Embryonic facial prominence (tissue), 1 donor: ENCODE measurements around the gene DMD.

Experiments used
- DNase-seq: peaks from one replicate; pipeline ENCODE4 v3.0.0-alpha.2; 2016; ENCODE audit errors: extremely low spot score

Gene DMD

DNA sequence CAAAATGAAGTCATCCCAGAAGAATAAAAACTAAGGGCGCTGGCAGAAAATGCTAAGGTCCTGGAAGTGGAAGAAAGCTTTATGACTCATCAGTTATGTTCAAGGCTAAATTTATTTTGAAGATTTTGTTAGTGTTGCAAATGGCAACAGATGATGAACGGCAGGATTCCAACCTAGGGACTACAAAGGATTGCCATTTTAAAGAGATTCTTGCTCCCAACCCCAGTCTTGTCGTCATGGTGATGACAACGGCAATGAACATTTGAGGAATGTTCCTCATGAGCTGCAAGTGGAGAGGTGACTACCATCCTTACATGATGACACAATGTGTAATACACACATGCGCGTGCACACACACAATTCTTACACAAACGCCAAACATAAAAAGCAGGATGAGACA lies 2085.1 kb downstream of the DMD start:
- DNase-seq: no peak

DNA sequence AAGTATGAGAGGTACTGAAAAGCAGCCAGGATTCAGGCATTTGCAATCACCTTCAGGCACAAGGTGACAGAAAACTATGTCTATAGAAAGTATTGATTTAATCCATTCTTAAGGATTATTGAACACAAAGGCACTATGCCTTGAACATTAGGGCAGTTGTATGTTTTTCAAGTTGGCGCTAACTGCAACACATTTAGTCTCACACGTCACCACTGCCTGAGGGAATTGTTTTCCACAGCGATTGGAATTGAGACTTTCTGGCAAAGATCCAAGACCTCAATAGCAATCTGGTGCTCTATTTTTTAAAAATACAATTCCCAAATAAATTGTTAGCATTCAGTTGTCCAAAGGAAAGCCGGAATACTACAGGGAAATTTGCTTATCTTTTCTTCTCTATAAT lies 2086.8 kb downstream of the DMD start:
- DNase-seq: no peak

GRCh38 chrX:31123335-31123734 lies 2088.0 kb downstream of the DMD start:
- no peak for DNase-seq

GRCh38 chrX:31117266-31117665 lies 2094.1 kb downstream of the DMD start:
- no peak for DNase-seq

DNA sequence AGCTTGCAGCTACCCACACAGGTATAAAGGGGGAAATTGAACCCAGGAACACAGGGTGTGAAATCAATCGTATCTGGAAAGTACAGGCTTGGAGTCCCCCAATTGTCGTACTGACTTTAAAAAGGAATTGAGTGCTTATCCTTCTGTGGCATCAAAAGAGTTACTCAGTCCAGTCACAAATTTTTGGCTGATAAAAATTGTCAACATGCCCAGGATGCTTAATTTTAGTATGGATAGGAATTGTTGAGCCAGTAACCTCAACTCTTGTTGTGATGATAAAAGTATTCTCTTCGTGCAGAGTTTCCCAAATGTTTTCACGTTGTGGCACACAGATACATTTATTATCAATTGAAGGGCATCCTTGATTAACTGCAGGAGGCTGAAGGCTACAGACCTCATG lies 2096.0 kb downstream of the DMD start:
- DNase-seq: no peak

GRCh38 chrX:31114858-31115257 lies 2096.5 kb downstream of the DMD start:
- no peak for DNase-seq

DNA sequence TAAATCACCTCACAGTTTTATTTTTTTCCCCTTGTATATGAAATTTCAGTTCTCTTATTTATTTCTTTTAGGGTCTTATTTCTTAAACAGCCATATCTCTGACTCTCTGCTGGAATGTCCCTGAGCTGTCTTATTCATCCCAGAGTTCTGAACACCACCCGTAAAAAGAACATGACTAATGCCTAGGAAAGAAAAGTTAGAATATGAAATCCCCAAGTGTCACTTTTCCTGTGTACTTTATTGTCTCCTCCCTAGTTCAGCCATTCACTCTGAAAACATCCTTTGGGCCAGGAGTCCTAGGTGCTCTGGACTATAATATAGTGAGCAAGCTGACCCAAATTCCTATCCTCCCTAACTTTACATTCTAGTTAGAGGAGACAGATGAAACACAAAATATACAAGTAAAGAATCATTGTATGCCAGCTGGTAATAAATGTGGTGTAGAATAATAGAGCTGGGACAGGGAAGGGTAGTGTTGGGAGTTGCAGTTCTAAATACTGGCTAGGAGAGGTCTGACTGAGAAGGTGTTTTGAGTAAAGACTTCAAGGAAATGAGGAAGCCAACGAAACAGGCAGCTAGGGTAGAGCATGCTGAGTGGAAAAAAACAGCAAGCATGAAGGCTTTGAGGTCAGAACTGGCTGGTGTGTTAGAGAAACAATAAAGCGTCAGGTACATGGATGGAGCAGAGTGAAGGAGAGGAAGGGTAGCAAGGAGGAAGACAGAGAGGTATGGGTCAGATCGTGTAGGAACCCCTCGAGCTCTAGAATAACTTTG lies 2098.9 kb downstream of the DMD start:
- DNase-seq: no peak

GRCh38 chrX:31110657-31111056 lies 2100.7 kb downstream of the DMD start:
- DNase-seq: no peak

- DNase-seq: no peak
These were observed 2111.7 kb downstream of the DMD start for GRCh38 chrX:31099536-31100090.

GRCh38 chrX:31098079-31098478 lies 2113.3 kb downstream of the DMD start:
- no peak for DNase-seq

DNA sequence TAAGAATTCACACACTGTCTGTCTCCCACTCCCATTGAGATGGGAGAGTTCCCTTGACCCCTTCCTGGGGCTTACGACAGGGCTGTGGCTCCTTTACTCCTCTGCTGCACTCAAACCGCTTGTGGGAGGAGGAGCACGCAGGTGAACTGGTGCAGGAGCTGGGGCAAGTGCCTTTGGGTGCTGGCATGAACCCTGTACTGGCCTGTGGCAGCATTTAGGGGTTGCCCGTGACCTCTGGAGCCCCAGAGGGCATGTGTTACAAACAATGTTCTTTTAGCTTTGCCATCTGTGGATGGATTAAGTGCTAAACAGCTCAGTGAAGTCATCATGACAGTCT lies 2117.7 kb downstream of the DMD start:
- no peak for DNase-seq

DNA sequence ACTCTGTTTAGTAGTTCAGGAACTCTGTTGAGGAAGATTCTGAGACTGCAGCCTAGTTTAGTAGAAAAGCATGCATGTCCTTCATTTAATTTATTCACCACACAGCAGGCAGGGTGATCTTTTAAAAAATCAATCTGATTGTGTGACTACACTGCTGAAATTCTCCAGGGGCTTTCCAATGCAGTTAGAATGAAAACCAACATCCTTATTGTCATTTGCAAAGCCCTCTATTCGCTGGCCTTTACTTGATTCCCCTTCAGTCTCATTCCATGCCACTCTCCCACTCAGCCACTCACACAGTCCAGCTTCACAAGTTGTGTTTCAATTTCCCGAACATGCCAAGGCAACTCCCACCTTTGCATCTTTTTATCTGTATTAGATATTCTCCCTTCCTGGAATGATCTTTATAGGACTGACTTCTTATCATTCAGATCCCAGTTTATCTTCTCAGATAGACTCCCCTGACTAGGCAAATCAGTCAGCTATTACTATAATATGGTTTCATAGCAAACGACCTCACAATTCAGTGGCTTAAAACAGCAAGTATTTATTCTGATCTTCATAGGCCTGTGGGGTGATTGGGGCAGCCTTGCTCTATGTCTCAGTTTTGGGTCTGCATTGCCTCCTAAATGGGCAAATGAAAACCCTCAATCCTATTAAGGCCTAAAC lies 2118.2 kb downstream of the DMD start:
- DNase-seq: no peak

GRCh38 chrX:31092476-31092875 lies 2118.9 kb downstream of the DMD start:
- no peak for DNase-seq

DNA sequence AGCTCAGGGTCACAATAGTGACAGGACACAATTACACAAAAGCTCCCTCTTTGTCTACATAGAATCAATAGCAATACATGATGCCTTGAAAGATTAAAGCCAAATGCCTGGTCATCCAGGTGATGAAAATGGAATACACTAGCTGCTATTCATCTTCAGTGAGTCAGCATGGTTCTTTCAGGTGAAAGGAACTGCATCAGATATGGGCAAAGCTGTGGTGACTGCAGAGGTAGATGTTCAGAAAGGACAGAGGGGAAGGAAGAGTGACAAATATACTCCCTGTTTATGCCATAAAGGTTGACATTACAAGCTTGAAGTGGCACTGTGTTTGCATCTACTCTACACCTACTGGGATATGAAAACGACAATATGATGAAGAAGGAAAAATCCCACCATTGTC lies 2119.5 kb downstream of the DMD start:
- no peak for DNase-seq

DNA sequence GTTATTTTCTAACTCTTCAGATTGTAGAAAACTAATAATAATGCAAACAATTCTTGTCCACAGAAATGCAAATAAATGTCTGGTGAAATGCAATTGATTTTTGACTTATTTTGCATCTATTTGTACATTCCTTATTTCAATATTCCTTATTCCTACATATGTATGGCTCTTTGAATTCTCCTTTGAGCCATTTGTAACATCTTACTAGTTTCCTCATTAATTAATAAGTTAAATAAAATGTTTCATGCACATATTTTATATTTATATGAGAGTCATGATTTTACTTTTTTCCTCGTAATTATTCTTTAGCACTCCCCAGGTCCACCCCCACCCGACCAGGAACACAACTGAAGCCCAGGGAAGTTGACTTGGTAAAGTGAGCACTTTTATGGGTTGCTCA lies 2136.8 kb downstream of the DMD start:
- DNase-seq: no peak

DNA sequence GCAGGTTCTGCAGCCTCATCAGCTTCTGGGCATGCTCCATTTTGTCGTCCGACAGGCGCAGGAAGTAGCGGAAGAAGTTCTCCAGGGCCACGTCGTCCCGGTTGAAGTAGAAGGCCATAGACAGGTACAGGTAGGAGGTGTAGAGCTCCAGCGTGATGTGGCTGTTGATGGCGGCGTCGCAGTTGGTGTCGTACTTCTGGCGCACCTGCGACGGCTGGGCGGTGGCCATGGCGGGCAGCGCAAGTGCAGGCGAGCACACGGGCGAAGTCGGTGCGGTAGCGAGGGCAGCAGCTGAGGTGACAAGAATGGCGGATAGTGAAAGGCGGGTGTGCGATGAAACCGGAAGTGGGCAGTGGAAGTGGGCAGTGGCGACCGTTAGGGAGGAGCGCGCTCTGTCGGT lies 2139.6 kb downstream of the DMD start, which contains the start of gene FTHL17:
Gene FTHL17 (minus strand): TSS at position 317 of the 400 bp plus-strand sequence. CDS start 88 bp downstream, at position 229.
- DNase-seq: no peak

GRCh38 chrX:31071262-31071661 lies 2140.1 kb downstream of the DMD start:
- no peak for DNase-seq

DNA sequence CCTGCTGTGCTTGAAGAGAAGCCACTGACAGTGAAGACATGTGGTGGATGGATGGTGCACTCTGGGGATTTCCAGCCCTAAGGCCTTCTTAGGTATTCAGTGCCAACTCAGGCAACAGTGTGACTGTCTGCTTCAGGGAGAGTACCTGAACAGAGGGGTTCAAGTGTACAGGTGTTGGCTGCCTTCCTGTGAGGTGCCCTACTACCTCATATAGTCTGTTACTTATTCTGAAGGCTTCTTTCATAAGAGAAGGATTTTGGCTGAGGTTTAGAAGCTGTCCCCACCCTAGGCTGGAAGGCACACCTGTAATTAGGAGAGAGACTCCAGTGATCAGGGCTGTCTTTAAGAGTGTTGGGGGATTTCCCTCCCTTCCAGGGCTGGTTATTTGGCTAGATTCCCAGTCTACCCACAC lies 2141.3 kb downstream of the DMD start:
- DNase-seq: no peak
